Mesothelial cell of epicardium (in vitro differentiated cells): ENCODE measurements around the gene DYSF. TPM values are rescaled to one million over a fixed set of nuclear protein-coding genes. Genes with fewer than 3 reads are reported as not detected.

Experiments
- DNase-seq, 2 experiments: peaks; one replicate each; pipeline ENCODE4 v3.0.0; 2021; ENCODE audit warnings: low spot score in 2 of 2; ENCODE audit not compliant: unreplicated experiment in 2 of 2
- H3K27ac Mint-ChIP-seq: 2 replicates; pipeline ENCODE4 v1.8.0; 2021; ENCODE audit warnings: mixed read lengths
- H3K27me3 Mint-ChIP-seq: 2 replicates; pipeline ENCODE4 v1.8.0; 2021; ENCODE audit warnings: low read depth, mixed read lengths
- H3K36me3 Mint-ChIP-seq: 2 replicates; pipeline ENCODE4 v1.8.0; 2021; ENCODE audit warnings: mixed read lengths
- H3K4me1 Mint-ChIP-seq: 2 replicates; pipeline ENCODE4 v1.8.0; 2021; ENCODE audit warnings: mixed read lengths
- H3K4me3 Mint-ChIP-seq: 2 replicates; pipeline ENCODE4 v1.8.0; 2021; ENCODE audit warnings: mild to moderate bottlenecking, moderate library complexity, mixed read lengths
- H3K9me3 Mint-ChIP-seq: 2 replicates; pipeline ENCODE4 v1.8.0; 2021; ENCODE audit warnings: mixed read lengths
- total RNA-seq: library from RNA; stranded (reverse); gene quantifications from 3 replicates; pipeline ENCODE4 v1.2.1, GENCODE V29; 2021
- TF ChIP-seq, protein P1 (sequence below): fragments of 200-600 bp; sonication (generic); IDR thresholded peaks from one replicate; pipeline ENCODE4 v1.5.0; 2021; ENCODE audit warnings: antibody characterized with exemption; ENCODE audit not compliant: unreplicated experiment

DYSF gene
- total RNA-seq, 1 donor from 2014 or later: 0.96 TPM

DNA sequence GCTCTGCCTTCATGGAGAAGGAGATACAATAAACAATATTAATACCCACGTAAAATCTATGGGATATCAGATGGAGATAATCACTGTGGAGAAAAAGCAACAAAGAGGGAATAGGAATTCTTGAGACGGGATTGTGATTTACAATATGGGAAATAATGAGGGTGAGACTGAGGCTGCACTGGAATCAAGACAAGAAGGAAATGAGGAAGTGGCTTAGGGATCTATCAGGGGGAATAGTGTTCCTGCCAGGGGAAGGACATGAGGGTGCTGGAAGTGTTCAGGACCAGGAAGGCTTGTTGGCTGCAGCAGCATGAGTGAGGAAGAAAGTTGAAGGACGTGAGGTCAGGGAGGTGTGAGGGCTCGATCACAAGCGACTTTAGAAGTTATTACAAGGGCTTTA, 182.4 kb downstream of the DYSF start:
- Mint-ChIP-seq H3K27me3 (no peaks in the 10 kb centered on the region), H3K36me3 (no peaks in the 10 kb centered on the region), H3K4me1 (peaks cover 11% of the 10 kb centered on the region), H3K9me3 (no peaks in the 10 kb centered on the region), H3K4me3 (no peak overlapping the region), H3K27ac (no peak overlapping the region)
- TF ChIP-seq, protein P1, sequence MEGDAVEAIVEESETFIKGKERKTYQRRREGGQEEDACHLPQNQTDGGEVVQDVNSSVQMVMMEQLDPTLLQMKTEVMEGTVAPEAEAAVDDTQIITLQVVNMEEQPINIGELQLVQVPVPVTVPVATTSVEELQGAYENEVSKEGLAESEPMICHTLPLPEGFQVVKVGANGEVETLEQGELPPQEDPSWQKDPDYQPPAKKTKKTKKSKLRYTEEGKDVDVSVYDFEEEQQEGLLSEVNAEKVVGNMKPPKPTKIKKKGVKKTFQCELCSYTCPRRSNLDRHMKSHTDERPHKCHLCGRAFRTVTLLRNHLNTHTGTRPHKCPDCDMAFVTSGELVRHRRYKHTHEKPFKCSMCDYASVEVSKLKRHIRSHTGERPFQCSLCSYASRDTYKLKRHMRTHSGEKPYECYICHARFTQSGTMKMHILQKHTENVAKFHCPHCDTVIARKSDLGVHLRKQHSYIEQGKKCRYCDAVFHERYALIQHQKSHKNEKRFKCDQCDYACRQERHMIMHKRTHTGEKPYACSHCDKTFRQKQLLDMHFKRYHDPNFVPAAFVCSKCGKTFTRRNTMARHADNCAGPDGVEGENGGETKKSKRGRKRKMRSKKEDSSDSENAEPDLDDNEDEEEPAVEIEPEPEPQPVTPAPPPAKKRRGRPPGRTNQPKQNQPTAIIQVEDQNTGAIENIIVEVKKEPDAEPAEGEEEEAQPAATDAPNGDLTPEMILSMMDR: no peak
- no peak for DNase-seq

DNA sequence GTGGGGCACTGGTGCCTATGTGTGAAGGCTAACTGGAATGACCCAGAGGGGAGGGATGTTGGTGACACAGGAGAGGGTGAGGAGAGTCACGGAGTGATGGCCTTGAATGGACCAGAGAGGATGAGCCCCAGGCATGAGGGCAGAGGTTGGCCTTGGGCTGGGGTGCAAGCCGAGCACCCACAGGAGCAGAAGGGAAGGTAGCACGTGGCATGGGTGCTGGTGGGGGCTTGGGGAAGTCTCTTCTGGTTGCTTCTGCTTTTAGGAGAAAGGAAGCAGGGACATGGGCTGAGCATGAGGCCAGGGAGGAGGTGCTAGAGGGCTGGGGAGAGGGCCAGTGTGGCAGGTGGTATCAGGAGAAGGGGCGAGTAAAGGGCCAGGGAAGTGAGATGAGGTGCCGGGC, 183.8 kb downstream of the DYSF start:
- Mint-ChIP-seq H3K9me3 (no peaks in the 10 kb centered on the region), H3K4me1 (no peaks in the 10 kb centered on the region), H3K27me3 (no peaks in the 10 kb centered on the region), H3K36me3 (no peaks in the 10 kb centered on the region), H3K4me3 (no peak overlapping the region), H3K27ac (no peak overlapping the region)
- TF ChIP-seq, protein P1: no peak
- DNase-seq: no peak

DNA sequence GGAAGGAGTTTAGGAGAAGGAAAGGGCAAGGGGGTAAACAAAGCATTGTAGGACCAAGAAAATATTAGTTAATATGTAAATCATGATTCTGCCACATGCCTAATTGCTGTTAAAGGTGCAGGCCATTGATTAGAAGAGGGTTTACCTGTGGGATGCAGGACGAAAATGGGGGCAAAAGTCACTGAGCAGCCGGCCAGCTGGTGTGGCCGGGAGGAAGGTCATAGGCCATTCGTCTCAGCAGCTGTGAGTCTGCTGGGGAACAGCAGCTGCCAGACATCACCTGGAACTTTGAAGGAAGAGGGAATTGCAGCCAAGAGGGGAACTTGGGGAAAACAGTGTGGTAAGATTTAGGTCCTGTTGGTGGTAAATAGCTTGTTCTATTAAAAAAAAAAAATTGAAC, 184.4 kb downstream of the DYSF start:
- no peak for DNase-seq
- H3K27ac Mint-ChIP-seq: no peak overlapping the region
- TF ChIP-seq, protein P1: no peak
- H3K4me1 Mint-ChIP-seq: no peaks in the 10 kb centered on the region
- no peaks in the 10 kb centered on the region for H3K9me3 Mint-ChIP-seq
- H3K4me3 Mint-ChIP-seq: no peak overlapping the region
- no peaks in the 10 kb centered on the region for H3K36me3 Mint-ChIP-seq
- H3K27me3 Mint-ChIP-seq: no peaks in the 10 kb centered on the region

DNA sequence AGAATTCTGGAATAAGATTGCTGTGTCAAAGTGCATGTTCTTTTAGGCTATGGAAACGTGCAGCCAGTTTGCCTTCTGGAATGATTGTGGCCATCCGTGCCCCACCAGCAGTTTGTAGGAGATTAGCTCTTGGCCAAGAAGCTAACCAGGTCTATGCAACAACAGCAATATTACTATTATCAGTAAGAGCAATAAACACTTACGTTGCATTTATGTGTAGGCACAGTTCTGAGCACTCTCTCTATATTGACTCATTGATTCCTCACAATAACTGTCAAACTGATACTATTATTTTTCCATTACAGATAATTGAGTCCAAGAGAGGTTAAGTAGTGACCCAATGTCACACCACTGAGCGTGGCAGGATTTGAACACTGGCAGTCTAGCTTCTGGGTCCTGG, 186.4 kb downstream of the DYSF start:
- TF ChIP-seq, protein P1: no peak
- H3K4me3 Mint-ChIP-seq: no peak overlapping the region
- no peak for DNase-seq
- peaks cover 7% of the 10 kb centered on the region for H3K4me1 Mint-ChIP-seq
- no peaks in the 10 kb centered on the region for H3K27me3 Mint-ChIP-seq
- no peak overlapping the region for H3K27ac Mint-ChIP-seq
- no peaks in the 10 kb centered on the region for H3K9me3 Mint-ChIP-seq
- H3K36me3 Mint-ChIP-seq: no peaks in the 10 kb centered on the region

DNA sequence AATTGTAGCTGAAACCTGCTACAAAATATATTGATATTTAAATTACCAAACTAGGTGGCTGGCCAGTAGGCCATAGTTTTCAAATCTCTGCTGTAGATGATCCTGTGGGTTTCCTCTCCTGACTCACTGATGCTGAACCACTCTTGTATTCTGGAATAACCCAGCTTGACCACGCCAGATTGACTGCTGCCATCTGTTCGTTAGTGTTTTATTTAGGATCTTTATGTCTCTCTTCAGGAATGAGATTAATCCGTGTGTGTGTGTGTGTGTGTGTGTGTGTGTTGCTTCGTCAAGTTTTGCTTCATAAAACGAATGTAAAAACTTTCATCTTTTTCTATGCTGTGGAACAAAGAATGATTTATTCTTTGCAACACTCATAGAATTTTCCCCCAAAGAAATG, 187.1 kb downstream of the DYSF start:
- TF ChIP-seq, protein P1: no peak
- H3K27ac Mint-ChIP-seq: no peak overlapping the region
- H3K4me1 Mint-ChIP-seq: peaks cover 7% of the 10 kb centered on the region
- no peak overlapping the region for H3K4me3 Mint-ChIP-seq
- no peak for DNase-seq
- no peaks in the 10 kb centered on the region for H3K9me3 Mint-ChIP-seq
- H3K27me3 Mint-ChIP-seq: no peaks in the 10 kb centered on the region
- no peaks in the 10 kb centered on the region for H3K36me3 Mint-ChIP-seq
